OCI-LY7 (cell line): ENCODE results near the gene CD207. TPM values are rescaled to one million over a fixed set of nuclear protein-coding genes. Genes with fewer than 3 reads are reported as not detected.

Source experiments
- BruUV-seq: library from RNA; stranded (reverse); fragments of 400-500 nt; replicated peaks from 2 replicates; lab custom pipeline; 2021; lab: Mats Ljungman, UMichigan
- CTCF ChIA-PET: fragments of 300-600 bp; sonication (Branson Sonifier 250); formaldehyde crosslinking; loops from one replicate; lab custom pipeline; 2022; ENCODE audit warnings: antibody characterized with exemption; ENCODE audit not compliant: unreplicated experiment; lab: Charles Lee
- POLR2A ChIA-PET: fragments of 300-600 bp; sonication (Branson Sonifier 250); formaldehyde crosslinking; loops from one replicate; lab custom pipeline; 2022; ENCODE audit warnings: antibody characterized with exemption; lab: Charles Lee
- DNase-seq: peaks from one replicate; pipeline ENCODE4 v3.0.0-alpha.2; 2015; ENCODE audit warnings: low spot score
- H2AFZ ChIP-seq: fragments of 200-600 bp; sonication (generic), shearing (Covaris generic); 2 replicates; pipeline ENCODE4 v1.6.1; 2014; ENCODE audit warnings: mild to moderate bottlenecking, antibody characterized with exemption, low read length, moderate library complexity
- H3K27ac ChIP-seq: fragments of 200-600 bp; sonication (generic); 2 replicates; pipeline ENCODE4 v1.5.1; 2014; ENCODE audit warnings: mixed run types, low read depth, mild to moderate bottlenecking, moderate library complexity, low read length, inconsistent platforms; ENCODE audit not compliant: poor library complexity, severe bottlenecking
- H3K36me3 ChIP-seq: fragments of 200-600 bp; sonication (generic); 2 replicates; pipeline ENCODE4 v1.6.1; 2014; ENCODE audit warnings: mild to moderate bottlenecking, antibody characterized with exemption, low read length, moderate library complexity, mixed read lengths; ENCODE audit not compliant: insufficient read depth
- H3K4me1 ChIP-seq: fragments of 200-600 bp; sonication (generic); 2 replicates; pipeline ENCODE4 v1.5.1; 2014; ENCODE audit warnings: mild to moderate bottlenecking, low read length; ENCODE audit not compliant: insufficient read depth, poor library complexity, severe bottlenecking
- H3K4me2 ChIP-seq: fragments of 200-600 bp; sonication (generic); 2 replicates; pipeline ENCODE4 v1.6.1; 2014; ENCODE audit warnings: mild to moderate bottlenecking, low read length
- H3K4me3 ChIP-seq: fragments of 200-600 bp; sonication (generic); 2 replicates; pipeline ENCODE4 v1.5.1; 2014; ENCODE audit warnings: mild to moderate bottlenecking, low read depth, low read length; ENCODE audit not compliant: poor library complexity, severe bottlenecking
- H3K79me2 ChIP-seq: fragments of 200-600 bp; sonication (generic); 2 replicates; pipeline ENCODE4 v1.6.1; 2016; ENCODE audit warnings: low read depth, mild to moderate bottlenecking, low read length, moderate library complexity, mixed read lengths; ENCODE audit not compliant: insufficient read depth
- H3K9me2 ChIP-seq: fragments of 200-600 bp; sonication (generic); 2 replicates; pipeline ENCODE4 v1.6.1; 2016; ENCODE audit warnings: mild to moderate bottlenecking, low read length, mixed read lengths; ENCODE audit not compliant: insufficient read depth
- H3K9me3 ChIP-seq: fragments of 200-600 bp; sonication (generic); 2 replicates; pipeline ENCODE4 v1.6.1; 2014; ENCODE audit warnings: mild to moderate bottlenecking, mixed run types, low read length, mixed read lengths
- H4K20me1 ChIP-seq: fragments of 200-600 bp; sonication (generic); 2 replicates; pipeline ENCODE4 v1.6.1; 2014; ENCODE audit warnings: mild to moderate bottlenecking, antibody characterized with exemption, low read length, moderate library complexity, mixed read lengths; ENCODE audit not compliant: insufficient read depth
- EZH2phosphoT487 ChIP-seq: fragments of 200-600 bp; sonication (generic); IDR thresholded peaks from 2 replicates; pipeline ENCODE4 v1.6.1; 2018; ENCODE audit warnings: low read depth, borderline replicate concordance, mild to moderate bottlenecking, mixed run types, antibody characterized with exemption, low read length, moderate library complexity, mixed read lengths
- intact Hi-C: fragments of 100-400 bp; cut with micrococcal nuclease; formaldehyde crosslinking; loops from one replicate; pipeline ENCODE4 v1.10.0; 2022; ENCODE audit not compliant: unreplicated experiment
- total RNA-seq, 2 experiments: library from RNA; depleted of rRNA in 1 of 2; stranded (reverse); fragments of >200 nt in 1 of 2; shearing (Covaris generic) in 1 of 2; gene quantifications; 2 replicates each; pipeline ENCODE4 v1.2.3, GENCODE V29; 2014 to 2022
- TF ChIP-seq, protein P1 (sequence below): fragments of 200-600 bp; sonication (generic); conservative IDR thresholded peaks from 2 replicates; pipeline ENCODE4 v1.5.1; 2014; ENCODE audit warnings: mild to moderate bottlenecking, antibody characterized with exemption, low read length, moderate library complexity, mixed read lengths

CD207 gene
- total RNA-seq, 2 experiments from 2014 or later: not detected

DNA sequence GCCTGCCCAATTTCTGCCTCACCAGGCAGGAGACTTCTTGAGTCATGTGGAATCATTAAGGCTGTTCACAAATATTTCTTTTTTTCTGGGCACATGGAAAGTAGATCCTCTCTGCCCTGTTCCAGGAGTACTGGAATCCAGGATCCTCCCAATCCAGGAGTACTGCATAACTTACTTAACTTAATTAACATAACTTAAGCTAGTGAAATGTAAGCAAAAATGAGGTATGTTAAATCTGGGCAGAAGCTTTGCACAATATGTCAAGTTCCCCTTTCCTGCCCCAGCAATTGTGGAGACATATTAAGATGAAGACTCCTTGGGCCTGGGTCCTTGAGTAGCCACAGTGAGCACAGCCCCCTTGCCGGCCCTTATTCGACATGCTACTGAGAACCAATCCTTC, 3.2 kb downstream of the CD207 start:
- CTCF ChIA-PET: no interaction called here

DNA sequence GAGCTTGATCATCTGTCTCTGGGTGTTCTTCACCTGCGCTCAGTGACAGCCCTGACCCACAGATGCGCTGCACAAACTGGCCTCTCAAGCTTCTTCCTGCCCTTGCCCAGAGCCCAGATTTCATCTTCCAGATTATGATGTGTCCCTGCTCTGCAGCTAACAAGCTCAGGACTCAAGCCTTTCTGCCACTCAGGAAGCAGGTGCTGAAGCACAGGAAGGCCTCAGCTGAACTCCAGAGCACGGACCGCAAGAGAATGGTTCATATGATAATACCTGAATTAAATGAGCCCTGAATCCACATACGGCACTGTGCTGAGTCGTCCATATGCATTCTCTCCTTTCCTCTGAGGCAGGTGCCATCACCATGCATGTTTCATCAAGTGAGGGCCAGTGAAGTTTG, 3.8 kb downstream of the CD207 start:
- CTCF ChIA-PET: no interaction called here
- no peak for TF ChIP-seq EZH2phosphoT487
- Histone ChIP-seq H3K4me1 (no peaks in the 10 kb centered on the region), H3K36me3 (no peaks in the 10 kb centered on the region), H3K9me3 (no peaks in the 10 kb centered on the region), H3K4me3 (no peak overlapping the region), H3K4me2 (no peak overlapping the region), H3K27ac (no peak overlapping the region), H4K20me1 (no peaks in the 10 kb centered on the region), H3K79me2 (no peaks in the 10 kb centered on the region), H3K9me2 (no peaks in the 10 kb centered on the region), H2AFZ (no peak overlapping the region)
- BruUV-seq: no TSS peak
- intact Hi-C loops: no loop called here
- POLR2A ChIA-PET: interaction anchor here (0.7 to 1.1 kb wide), 2 partner anchors 10 to 32 kb away, joined by 3 read pairs; no protein-coding TSS in a partner anchor
- DNase-seq: no peak

More for the DNA sequence above, 3.2 kb downstream of the CD207 start:
- no peak for DNase-seq
- Histone ChIP-seq H3K79me2 (no peaks in the 10 kb centered on the region), H3K4me1 (no peaks in the 10 kb centered on the region), H3K9me3 (no peaks in the 10 kb centered on the region), H3K36me3 (no peaks in the 10 kb centered on the region), H2AFZ (no peak overlapping the region), H3K27ac (no peak overlapping the region), H3K9me2 (no peaks in the 10 kb centered on the region), H4K20me1 (no peaks in the 10 kb centered on the region), H3K4me3 (no peak overlapping the region), H3K4me2 (no peak overlapping the region)
- TF ChIP-seq EZH2phosphoT487: no peak
- TF ChIP-seq, protein P1, sequence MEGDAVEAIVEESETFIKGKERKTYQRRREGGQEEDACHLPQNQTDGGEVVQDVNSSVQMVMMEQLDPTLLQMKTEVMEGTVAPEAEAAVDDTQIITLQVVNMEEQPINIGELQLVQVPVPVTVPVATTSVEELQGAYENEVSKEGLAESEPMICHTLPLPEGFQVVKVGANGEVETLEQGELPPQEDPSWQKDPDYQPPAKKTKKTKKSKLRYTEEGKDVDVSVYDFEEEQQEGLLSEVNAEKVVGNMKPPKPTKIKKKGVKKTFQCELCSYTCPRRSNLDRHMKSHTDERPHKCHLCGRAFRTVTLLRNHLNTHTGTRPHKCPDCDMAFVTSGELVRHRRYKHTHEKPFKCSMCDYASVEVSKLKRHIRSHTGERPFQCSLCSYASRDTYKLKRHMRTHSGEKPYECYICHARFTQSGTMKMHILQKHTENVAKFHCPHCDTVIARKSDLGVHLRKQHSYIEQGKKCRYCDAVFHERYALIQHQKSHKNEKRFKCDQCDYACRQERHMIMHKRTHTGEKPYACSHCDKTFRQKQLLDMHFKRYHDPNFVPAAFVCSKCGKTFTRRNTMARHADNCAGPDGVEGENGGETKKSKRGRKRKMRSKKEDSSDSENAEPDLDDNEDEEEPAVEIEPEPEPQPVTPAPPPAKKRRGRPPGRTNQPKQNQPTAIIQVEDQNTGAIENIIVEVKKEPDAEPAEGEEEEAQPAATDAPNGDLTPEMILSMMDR: no peak
- POLR2A ChIA-PET: interaction anchor here (0.6 to 0.7 kb wide), 2 partner anchors 10 to 33 kb away, joined by 3 read pairs; no protein-coding TSS in a partner anchor
- BruUV-seq: no TSS peak
- intact Hi-C loops: no loop called here

DNA sequence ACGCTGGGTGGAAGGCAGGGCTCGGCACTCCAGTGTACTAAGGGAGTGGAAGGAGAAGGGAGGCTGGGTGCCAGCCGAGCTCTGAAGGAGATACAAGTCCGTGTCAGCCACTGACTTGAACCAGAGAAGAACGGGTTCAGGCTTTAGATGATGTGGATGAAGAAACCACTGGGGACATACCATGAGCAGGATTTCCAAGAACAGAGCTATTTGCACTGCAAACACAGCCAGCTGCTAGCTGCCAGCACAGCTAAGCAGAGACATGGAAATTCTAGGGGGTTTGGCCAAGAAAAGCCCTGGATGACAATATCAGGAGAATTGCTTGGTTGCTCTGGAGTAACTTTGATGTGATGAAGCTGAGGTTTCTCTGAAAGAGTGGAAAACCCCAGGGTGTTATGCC, 5.2 kb downstream of the CD207 start:
- Histone ChIP-seq H3K4me1 (no peaks in the 10 kb centered on the region), H3K36me3 (no peaks in the 10 kb centered on the region), H3K27ac (no peak overlapping the region), H4K20me1 (no peaks in the 10 kb centered on the region), H3K4me3 (no peak overlapping the region), H3K79me2 (no peaks in the 10 kb centered on the region), H2AFZ (no peak overlapping the region), H3K9me2 (no peaks in the 10 kb centered on the region), H3K9me3 (no peaks in the 10 kb centered on the region), H3K4me2 (no peak overlapping the region)
- no TSS peak for BruUV-seq
- ChIA-PET POLR2A (interaction anchor here (0.5 kb wide), 1 partner anchor 525 kb away, joined by 3 read pairs; no protein-coding TSS in a partner anchor), CTCF (no interaction called here)
- no peak for DNase-seq
- intact Hi-C loops: no loop called here
- no peak for TF ChIP-seq EZH2phosphoT487
- TF ChIP-seq, protein P1: no peak
